ENCODE data around the gene RNU5D-1. TPM values are rescaled to one million over a fixed set of nuclear protein-coding genes. Genes with fewer than 3 reads are reported as not detected.
"Not testable (repeated sequence)": the region's sequence is repeated elsewhere in the genome, so short reads cannot be mapped to it uniquely, and the experiment has no call there.

RNU5D-1 gene
- not detected for total RNA-seq

- peak; percentile 80 to 83 for DNase-seq (ENCODE audit: low spot score in 2 of 2)
- no peak for FAIRE-seq
These were observed at the start of gene RNU5D-1 for GRCh38 chr1:44730741-44731512. RNU5D-1 (minus strand) TSS chr1:44731170.

- FAIRE-seq (no peak), DNase-seq (ENCODE audit: low spot score in 2 of 2) (no peak)
These were observed 49.7 kb upstream of the RNU5D-1 start for GRCh38 chr1:44780583-44781121.

- DNase-seq (ENCODE audit: low spot score in 2 of 2) (no peak), FAIRE-seq (no peak)
These were observed 48.0 kb upstream of the RNU5D-1 start for GRCh38 chr1:44778705-44779576.

- FAIRE-seq: no peak
These were observed 47.1 kb upstream of the RNU5D-1 start for GRCh38 chr1:44777969-44778635.

GRCh38 chr1:44777547-44777946, 46.6 kb upstream of the RNU5D-1 start:
- FAIRE-seq (no peak), DNase-seq (ENCODE audit: low spot score in 2 of 2) (no peak)

More at GRCh38 chr1:44777969-44778635, 47.1 kb upstream of the RNU5D-1 start:
- no peak for DNase-seq (ENCODE audit: low spot score in 2 of 2)

- FAIRE-seq (no peak), DNase-seq (ENCODE audit: low spot score in 2 of 2) (no peak)
These were observed 45.7 kb upstream of the RNU5D-1 start for GRCh38 chr1:44776730-44777068.

- peak in 1 of 2 donors; percentile 34 for DNase-seq (ENCODE audit: low spot score in 2 of 2)
- no peak for FAIRE-seq
These were observed 45.2 kb upstream of the RNU5D-1 start for GRCh38 chr1:44775930-44776729.

GRCh38 chr1:44775078-44775929, 44.3 kb upstream of the RNU5D-1 start, which contains the start of gene RPS8:
RPS8 (plus strand) TSS chr1:44775540; CDS start chr1:44775597, 57 bp downstream.
- peak; percentile 86 to 88 for DNase-seq (ENCODE audit: low spot score in 2 of 2)
- no peak for FAIRE-seq

- not testable (repeated sequence) for DNase-seq (ENCODE audit: low spot score in 2 of 2); FAIRE-seq
These were observed 35.5 kb upstream of the RNU5D-1 start for GRCh38 chr1:44766421-44766820.

- DNase-seq (ENCODE audit: low spot score in 2 of 2) (no peak), FAIRE-seq (no peak)
These were observed 29.9 kb upstream of the RNU5D-1 start for GRCh38 chr1:44760876-44761275.

GRCh38 chr1:44759077-44759476, 28.1 kb upstream of the RNU5D-1 start:
- no peak for DNase-seq (ENCODE audit: low spot score in 2 of 2)
- FAIRE-seq: no peak

GRCh38 chr1:44757420-44757819, 26.4 kb upstream of the RNU5D-1 start:
- no peak for FAIRE-seq
- DNase-seq (ENCODE audit: low spot score in 2 of 2): no peak

GRCh38 chr1:44747878-44748277, 16.9 kb upstream of the RNU5D-1 start:
- FAIRE-seq (no peak), DNase-seq (ENCODE audit: low spot score in 2 of 2) (no peak)

GRCh38 chr1:44743211-44743610, 12.2 kb upstream of the RNU5D-1 start:
- no peak for DNase-seq (ENCODE audit: low spot score in 2 of 2)
- FAIRE-seq: no peak

GRCh38 chr1:44740179-44740617, 9.2 kb upstream of the RNU5D-1 start:
- no peak for FAIRE-seq

GRCh38 chr1:44739307-44740178, 8.6 kb upstream of the RNU5D-1 start, which contains the start of gene KIF2C:
KIF2C (plus strand) TSS chr1:44739837; CDS start chr1:44739933, 96 bp downstream.
- DNase-seq (ENCODE audit: low spot score in 2 of 2) (peak; percentile 95 to 99), FAIRE-seq (peak; percentile 42)

More at GRCh38 chr1:44740179-44740617, 9.2 kb upstream of the RNU5D-1 start:
- no peak for DNase-seq (ENCODE audit: low spot score in 2 of 2)

- not testable (repeated sequence) for FAIRE-seq; DNase-seq (ENCODE audit: low spot score in 2 of 2)
These were observed 8.0 kb upstream of the RNU5D-1 start for GRCh38 chr1:44738953-44739306.

GRCh38 chr1:44735992-44736391, 5.0 kb upstream of the RNU5D-1 start:
- FAIRE-seq: no peak
- no peak for DNase-seq (ENCODE audit: low spot score in 2 of 2)

All from frontal cortex (tissue), 4 donors.